Left lobe of liver (tissue), 2 donors: Measurements from ENCODE around the gene IL17F. TPM values are rescaled to one million over a fixed set of nuclear protein-coding genes. Genes with fewer than 3 reads are reported as not detected.

Experiments
- ATAC-seq: fragments of 200-7000 bp; cut with Tn5 transposase; one replicate; pipeline ENCODE4 v1.9.1; 2020; ENCODE audit warnings: mild to moderate bottlenecking, moderate library complexity
- DNase-seq: peaks from one replicate; pipeline ENCODE4 v3.0.0-alpha.2; 2020; ENCODE audit warnings: low spot score
- total RNA-seq: library from RNA; stranded (reverse); gene quantifications from one replicate; pipeline ENCODE4 v1.2.1, GENCODE V29; 2021
- donor health status: DM: no; HTN: no; CAD: no; lungs with moderate emphysema.
- donor health status: DM: no; HTN: yes; CAD: no.

The IL17F gene
- total RNA-seq, result not detected

DNA sequence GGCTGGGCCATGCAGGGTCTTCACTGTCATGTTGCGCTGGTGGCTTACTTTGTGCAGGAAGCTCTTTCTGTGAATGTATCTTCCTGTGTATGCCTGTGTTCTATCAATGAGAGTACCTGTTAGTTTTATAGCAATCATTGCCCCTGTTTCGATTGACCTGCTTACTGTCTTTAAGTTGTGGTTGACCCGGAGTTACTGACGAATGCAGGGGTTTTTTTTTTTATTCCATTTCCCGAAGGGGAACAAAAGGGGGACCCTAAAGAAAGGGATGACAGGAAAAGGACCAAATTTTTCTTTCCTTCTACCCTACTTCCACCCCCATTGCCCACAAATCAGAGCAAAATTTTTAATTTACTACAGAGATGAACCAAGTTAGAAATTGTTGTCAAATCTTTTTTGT, at the start of gene IL17F:
TSS of gene IL17F (minus strand) at position 101 of the 400 bp plus-strand sequence. CDS start at position 30, 71 bp downstream.
- ATAC-seq, result no peak
- no peak for DNase-seq

DNA sequence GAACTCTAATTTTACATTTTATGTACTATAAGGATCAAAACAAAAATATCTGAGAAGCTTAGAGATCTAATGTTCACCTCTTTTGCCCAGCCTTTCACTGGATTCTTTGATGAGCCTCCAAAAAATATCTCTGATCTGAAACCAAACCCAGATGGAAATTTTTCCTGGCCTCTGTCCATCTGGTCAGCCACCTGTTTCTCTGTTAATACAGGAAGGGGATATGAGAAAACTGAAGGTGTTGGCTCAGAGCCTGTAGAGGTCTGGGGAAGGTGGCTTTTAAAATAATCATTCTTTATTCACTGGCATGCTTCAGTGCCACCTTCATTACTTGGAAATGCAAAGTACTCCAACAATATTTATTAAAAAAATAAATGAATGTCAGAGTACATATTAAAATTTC, 48.8 kb upstream of the IL17F start:
- ATAC-seq, result no peak

GRCh38 chr6:52288841-52289240, 44.5 kb upstream of the IL17F start:
- DNase-seq (no peak), ATAC-seq (no peak)

More for the DNA sequence above, 48.8 kb upstream of the IL17F start:
- DNase-seq, result no peak

GRCh38 chr6:52288216-52288615, 43.9 kb upstream of the IL17F start:
- DNase-seq (no peak), ATAC-seq (no peak)

- ATAC-seq (peak; percentile 31), DNase-seq (peak; percentile 70)
Observed at GRCh38 chr6:52286798-52287432, 42.6 kb upstream of the IL17F start.

- DNase-seq (no peak), ATAC-seq (no peak)
Observed at GRCh38 chr6:52285177-52286068, 41.1 kb upstream of the IL17F start.

DNA sequence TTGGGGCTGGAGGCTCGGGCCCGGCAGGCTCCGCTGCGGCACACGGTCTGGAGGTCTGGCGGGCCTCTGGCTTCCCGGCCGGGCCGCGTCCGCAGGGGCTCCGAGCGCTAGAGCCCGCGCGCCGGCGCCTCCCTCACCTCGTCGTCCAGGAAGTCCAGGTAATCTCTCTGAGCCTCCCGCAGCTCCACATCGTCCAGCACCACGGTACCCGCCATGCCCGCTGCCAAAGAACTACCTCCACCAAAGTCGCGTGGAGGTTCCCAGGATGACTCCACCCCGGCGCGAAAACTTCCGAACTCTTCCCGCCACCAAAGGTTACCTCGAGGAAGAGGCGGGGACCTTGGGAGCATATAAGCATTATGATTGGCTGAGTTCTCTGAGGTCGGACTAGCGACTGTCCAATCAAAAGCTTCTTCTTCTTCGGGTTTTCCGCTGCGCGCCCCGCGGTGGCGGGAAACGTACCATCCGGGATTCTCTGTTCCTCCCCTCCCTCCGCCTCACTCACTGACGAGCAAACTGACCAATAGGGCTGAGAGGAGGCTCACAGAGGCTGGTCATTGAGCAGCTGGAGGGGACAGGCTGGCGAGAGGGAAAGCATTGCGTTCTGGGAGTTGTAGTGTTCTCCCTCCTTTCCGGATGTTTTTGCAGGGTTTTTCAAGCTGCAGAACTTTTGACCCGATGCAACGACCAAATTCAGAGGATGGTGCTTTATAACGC, 40.3 kb upstream of the IL17F start, which contains the start of gene MCM3:
TSS of gene MCM3 (minus strand) at position 283 of the 717 bp plus-strand sequence. CDS start at position 215, 68 bp downstream.
- DNase-seq (peak; percentile 98), ATAC-seq (peak; percentile 98)

DNA sequence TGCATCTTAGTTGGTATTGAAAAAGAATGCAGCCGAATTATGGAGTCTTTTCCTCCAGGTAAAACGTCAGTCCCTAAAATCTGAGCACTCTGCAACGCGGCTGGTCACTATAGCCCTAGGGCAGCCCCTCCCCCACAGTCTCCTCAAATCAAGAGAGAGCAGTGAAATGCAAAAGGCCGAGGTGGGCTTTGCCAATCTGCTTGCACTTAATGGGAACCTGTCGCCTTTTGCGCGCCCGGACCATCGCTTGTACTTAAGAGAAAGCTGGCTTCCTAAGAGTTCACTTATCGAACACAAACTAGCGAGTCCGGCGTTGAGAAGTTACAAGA, 39.8 kb upstream of the IL17F start:
- DNase-seq, result peak; percentile 53
- peak; percentile 1 for ATAC-seq

GRCh38 chr6:52283111-52283510, 38.8 kb upstream of the IL17F start:
- DNase-seq (no peak), ATAC-seq (no peak)

DNA sequence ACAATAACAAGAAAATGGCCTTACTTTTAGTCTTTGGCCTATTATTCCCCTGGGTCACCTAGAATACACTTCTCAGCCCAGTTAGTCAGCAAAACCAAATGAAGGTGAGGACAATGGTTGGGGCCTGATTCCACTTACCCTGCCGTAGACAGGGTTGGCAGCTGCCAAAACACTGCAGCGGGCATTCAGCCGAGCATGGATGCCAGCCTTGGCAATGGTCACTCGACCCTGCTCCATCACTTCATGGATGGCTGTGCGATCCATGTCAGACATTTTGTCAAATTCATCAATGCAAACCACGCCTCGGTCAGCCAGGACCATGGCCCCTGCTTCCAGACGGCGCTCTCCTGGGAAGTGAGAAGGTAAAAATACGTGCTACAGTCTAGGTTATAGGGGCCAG, 31.8 kb upstream of the IL17F start:
- DNase-seq, result no peak
- ATAC-seq, result no peak

GRCh38 chr6:52271852-52272460, 27.7 kb upstream of the IL17F start:
- ATAC-seq (no peak), DNase-seq (no peak)

DNA sequence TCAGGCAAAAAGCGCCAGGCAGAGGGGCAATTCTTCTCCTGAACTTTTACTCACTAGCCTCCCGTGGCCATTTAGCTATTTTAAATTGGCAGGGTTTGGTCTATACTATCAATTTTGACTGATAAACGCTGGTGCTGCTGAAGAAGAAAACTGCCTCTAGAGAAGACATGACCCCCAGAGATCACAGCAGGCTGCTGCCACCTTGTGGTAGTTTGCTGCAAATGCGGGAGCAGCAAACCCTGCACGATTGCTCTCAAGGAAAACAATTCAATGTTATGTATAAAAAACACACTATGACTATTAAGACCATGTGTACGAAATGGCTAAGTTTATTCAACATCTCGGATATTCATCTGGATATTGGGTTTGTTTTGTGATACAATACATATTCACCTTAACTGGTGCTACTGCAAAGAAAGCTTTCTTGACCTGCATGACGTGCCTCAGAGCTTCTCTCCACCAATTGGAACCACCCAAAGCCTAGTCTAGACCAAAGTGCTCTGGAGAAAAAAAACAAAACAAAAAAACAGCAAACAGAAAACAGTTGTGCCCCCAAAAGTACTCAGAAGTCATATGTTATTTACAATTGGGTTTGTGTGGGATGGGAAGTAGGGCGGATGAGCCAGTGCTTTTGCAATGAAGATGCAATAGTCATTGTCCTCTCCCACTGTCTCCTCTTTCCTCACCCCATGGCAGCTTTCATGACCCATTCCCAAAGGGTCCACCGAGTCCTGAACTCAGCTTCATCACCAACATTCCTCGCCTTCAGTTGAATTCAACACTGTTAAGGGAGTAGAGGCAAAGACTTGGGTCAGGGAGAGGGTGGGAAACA, 19.6 kb upstream of the IL17F start:
- DNase-seq (peak; percentile 55), ATAC-seq (peak; percentile 97)

- ATAC-seq (no peak), DNase-seq (no peak)
Observed at GRCh38 chr6:52262620-52263344, 18.5 kb upstream of the IL17F start.

- ATAC-seq, result no peak
Observed at GRCh38 chr6:52261229-52261628, 16.9 kb upstream of the IL17F start.

GRCh38 chr6:52260634-52261033, 16.3 kb upstream of the IL17F start:
- DNase-seq, result no peak
- ATAC-seq, result no peak

More at GRCh38 chr6:52261229-52261628, 16.9 kb upstream of the IL17F start:
- DNase-seq, result no peak

DNA sequence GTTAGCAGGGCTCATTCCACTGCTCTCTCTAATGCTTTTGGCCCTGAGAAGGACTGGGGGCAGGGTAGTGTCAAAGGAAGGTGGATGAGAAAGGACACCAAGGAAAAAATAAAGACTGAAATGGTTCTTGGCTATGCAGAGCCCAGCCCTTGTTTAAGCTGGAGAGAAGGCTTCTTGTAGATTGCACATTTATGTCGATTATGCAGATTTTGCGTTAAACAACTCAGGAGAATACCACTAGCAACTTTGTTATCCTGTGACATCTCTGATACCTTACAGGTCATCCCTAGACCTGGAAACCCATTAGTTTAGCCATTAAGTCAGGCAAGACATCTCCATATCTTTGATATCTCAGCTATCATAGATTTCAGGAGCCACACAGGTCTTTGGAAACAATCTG, 11.1 kb upstream of the IL17F start:
- DNase-seq (no peak), ATAC-seq (no peak)

- DNase-seq, result no peak
Observed at GRCh38 chr6:52254731-52255378, 10.6 kb upstream of the IL17F start.

GRCh38 chr6:52253494-52253893, 9.2 kb upstream of the IL17F start:
- DNase-seq, result no peak
- ATAC-seq, result no peak

More at GRCh38 chr6:52254731-52255378, 10.6 kb upstream of the IL17F start:
- no peak for ATAC-seq

DNA sequence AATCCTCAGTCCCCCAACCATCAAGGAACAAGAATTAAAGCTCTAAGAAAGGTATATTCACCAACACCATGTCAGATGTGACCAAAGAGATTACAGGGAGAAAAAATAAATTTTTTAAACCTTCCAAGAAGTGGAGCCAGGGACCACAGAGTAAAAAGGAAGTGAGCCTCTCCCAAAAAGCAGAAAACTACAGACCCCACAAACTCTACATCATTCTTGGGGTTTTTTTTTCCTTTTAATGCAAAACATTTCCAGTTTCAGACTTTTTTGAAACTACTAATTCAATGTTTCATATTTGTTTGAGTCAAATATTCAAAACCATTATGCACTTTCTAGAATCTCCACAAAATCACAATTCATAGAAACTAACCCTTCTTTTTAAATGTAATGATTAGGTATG, 6.8 kb upstream of the IL17F start:
- ATAC-seq (no peak), DNase-seq (no peak)
